GM12878 (cell line): Measurements from ENCODE around the gene RGS12.

Experiments
- CBFB ChIP-seq: IDR thresholded peaks from 2 replicates; pipeline ENCODE4 v1.6.1; 2016; ENCODE audit warnings: antibody characterized with exemption, low read depth
- ETV6 ChIP-seq, 2 experiments: fragments of 450-650 bp in 1 of 2; IDR thresholded peaks in 1 of 2; conservative IDR thresholded peaks in 1 of 2; 2 replicates each; pipeline ENCODE4 v1.6.1; 2014; ENCODE audit warnings: antibody characterized with exemption in 1 of 2, borderline replicate concordance in 1 of 2, low read depth in 1 of 2, mild to moderate bottlenecking in 1 of 2, moderate library complexity in 1 of 2
- EZH2 ChIP-seq: IDR thresholded peaks from 2 replicates; pipeline ENCODE4 v1.6.1; 2012; ENCODE audit warnings: low read depth, mild to moderate bottlenecking, control low read depth, inconsistent platforms, low read length, borderline replicate concordance; ENCODE audit not compliant: control insufficient read depth
- PAX8 ChIP-seq: fragments of 450-650 bp; IDR thresholded peaks from 2 replicates; pipeline ENCODE4 v1.6.1; 2017; ENCODE audit warnings: mild to moderate bottlenecking, moderate library complexity
- POLR2A ChIP-seq: IDR thresholded peaks from 2 replicates; pipeline ENCODE4 v1.6.1; 2011; ENCODE audit warnings: low read depth, mild to moderate bottlenecking, low read length
- POLR2AphosphoS2 ChIP-seq: IDR thresholded peaks from 2 replicates; pipeline ENCODE4 v1.6.1; 2011; ENCODE audit warnings: low read depth, mild to moderate bottlenecking, low read length, improper control_type of control experiment, moderate library complexity
- RAD21 ChIP-seq: IDR thresholded peaks from 2 replicates; pipeline ENCODE4 v1.6.1; 2011; ENCODE audit warnings: mild to moderate bottlenecking, low read depth, low read length, moderate library complexity; ENCODE audit not compliant: insufficient read depth
- SIX5 ChIP-seq: IDR thresholded peaks from 2 replicates; pipeline ENCODE4 v1.6.1; 2011; ENCODE audit warnings: mild to moderate bottlenecking, low read depth, low read length, moderate library complexity; ENCODE audit not compliant: severe bottlenecking
- SMC3 ChIP-seq: IDR thresholded peaks from 2 replicates; pipeline ENCODE4 v1.6.1; 2011; ENCODE audit warnings: low read length, improper control_type of control experiment, borderline replicate concordance
- SREBF2 ChIP-seq: IDR thresholded peaks from 2 replicates; pipeline ENCODE4 v1.6.1; 2012; ENCODE audit warnings: mild to moderate bottlenecking, low read length
- SUZ12 ChIP-seq: fragments of 200-600 bp; sonication (generic); IDR thresholded peaks from one replicate; pipeline ENCODE4 v1.6.1; 2018; ENCODE audit warnings: antibody characterized with exemption, mild to moderate bottlenecking; ENCODE audit not compliant: unreplicated experiment
- YBX1 ChIP-seq: fragments of 450-650 bp; IDR thresholded peaks from 2 replicates; pipeline ENCODE4 v1.6.1; 2016; ENCODE audit warnings: antibody characterized with exemption
- ZNF207 ChIP-seq: fragments of 450-650 bp; IDR thresholded peaks from 2 replicates; pipeline ENCODE4 v1.6.1; 2014; ENCODE audit warnings: antibody characterized with exemption, mild to moderate bottlenecking, borderline replicate concordance
- TF ChIP-seq, protein P1 (sequence below), 3 experiments: IDR thresholded peaks in 2 of 3; conservative IDR thresholded peaks in 1 of 3; 2 replicates each; pipeline ENCODE4 v1.5.1; 2011; ENCODE audit warnings: low read depth in 3 of 3, low read length in 3 of 3, mild to moderate bottlenecking in 3 of 3, control low read depth in 2 of 3, moderate library complexity in 2 of 3, inconsistent platforms in 1 of 3, mixed read lengths in 1 of 3; ENCODE audit not compliant: control insufficient read depth in 2 of 3, insufficient read depth in 1 of 3; ENCODE audit errors: extremely low read depth in 1 of 3

- no peak for TF ChIP-seq SMC3
- TF ChIP-seq POLR2A, result no peak
- no peak for TF ChIP-seq ZNF207
- TF ChIP-seq EZH2, result no peak
- TF ChIP-seq ETV6 (conservative IDR thresholded peaks at IDR 0.05 in 1 of 2, IDR thresholded peaks at IDR 0.05 in 1 of 2; ENCODE audit: borderline replicate concordance in 1 of 2, low read depth in 1 of 2), result no peak
- TF ChIP-seq SIX5, result no peak
- TF ChIP-seq YBX1, result no peak
- TF ChIP-seq, protein P1, sequence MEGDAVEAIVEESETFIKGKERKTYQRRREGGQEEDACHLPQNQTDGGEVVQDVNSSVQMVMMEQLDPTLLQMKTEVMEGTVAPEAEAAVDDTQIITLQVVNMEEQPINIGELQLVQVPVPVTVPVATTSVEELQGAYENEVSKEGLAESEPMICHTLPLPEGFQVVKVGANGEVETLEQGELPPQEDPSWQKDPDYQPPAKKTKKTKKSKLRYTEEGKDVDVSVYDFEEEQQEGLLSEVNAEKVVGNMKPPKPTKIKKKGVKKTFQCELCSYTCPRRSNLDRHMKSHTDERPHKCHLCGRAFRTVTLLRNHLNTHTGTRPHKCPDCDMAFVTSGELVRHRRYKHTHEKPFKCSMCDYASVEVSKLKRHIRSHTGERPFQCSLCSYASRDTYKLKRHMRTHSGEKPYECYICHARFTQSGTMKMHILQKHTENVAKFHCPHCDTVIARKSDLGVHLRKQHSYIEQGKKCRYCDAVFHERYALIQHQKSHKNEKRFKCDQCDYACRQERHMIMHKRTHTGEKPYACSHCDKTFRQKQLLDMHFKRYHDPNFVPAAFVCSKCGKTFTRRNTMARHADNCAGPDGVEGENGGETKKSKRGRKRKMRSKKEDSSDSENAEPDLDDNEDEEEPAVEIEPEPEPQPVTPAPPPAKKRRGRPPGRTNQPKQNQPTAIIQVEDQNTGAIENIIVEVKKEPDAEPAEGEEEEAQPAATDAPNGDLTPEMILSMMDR (IDR thresholded peaks at IDR 0.05 in 2 of 3, conservative IDR thresholded peaks at IDR 0.05 in 1 of 3; ENCODE audit: control insufficient read depth in 2 of 3, extremely low read depth in 1 of 3, insufficient read depth in 1 of 3, low read depth in 3 of 3, low read length in 3 of 3), result no peak
- no peak for TF ChIP-seq CBFB
- no peak for TF ChIP-seq SREBF2
- TF ChIP-seq PAX8, result no peak
- no peak for TF ChIP-seq RAD21
- TF ChIP-seq SUZ12, result no peak
- no peak for TF ChIP-seq POLR2AphosphoS2
Observed at GRCh38 chr4:3263876-3264193, 29.0 kb upstream of the RGS12 start.
